CD4-positive, alpha-beta T cell treated with Interleukin-17A for 1 hour (primary cell): ENCODE measurements around the gene NUDT4B.
"Not testable (repeated sequence)": the region's sequence is repeated elsewhere in the genome, so short reads cannot be mapped to it uniquely, and the experiment has no call there.

Source experiments
- DNase-seq: peaks from one replicate; pipeline ENCODE4 v3.0.0-alpha.2; 2020

Gene NUDT4B

DNA sequence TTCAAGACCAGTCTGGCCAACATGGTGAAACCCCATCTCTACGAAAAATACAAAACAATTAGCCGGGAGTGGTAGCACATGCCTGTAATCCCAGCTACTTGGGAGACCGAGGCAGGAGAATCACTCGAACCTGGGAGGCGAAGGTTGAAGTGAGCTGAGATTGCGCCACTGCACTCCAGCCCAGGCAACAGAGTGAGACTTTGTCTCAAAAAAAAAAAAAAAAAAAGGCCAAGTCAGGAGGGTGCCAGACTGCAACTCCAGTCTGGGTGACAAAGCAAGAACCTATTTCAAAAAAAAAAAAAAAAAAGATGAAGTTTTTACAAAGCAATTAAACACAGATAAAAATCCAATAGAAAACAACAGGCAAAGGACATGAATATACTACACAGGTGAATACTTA, 9.9 kb upstream of the NUDT4B start:
- DNase-seq, result not testable (repeated sequence)

DNA sequence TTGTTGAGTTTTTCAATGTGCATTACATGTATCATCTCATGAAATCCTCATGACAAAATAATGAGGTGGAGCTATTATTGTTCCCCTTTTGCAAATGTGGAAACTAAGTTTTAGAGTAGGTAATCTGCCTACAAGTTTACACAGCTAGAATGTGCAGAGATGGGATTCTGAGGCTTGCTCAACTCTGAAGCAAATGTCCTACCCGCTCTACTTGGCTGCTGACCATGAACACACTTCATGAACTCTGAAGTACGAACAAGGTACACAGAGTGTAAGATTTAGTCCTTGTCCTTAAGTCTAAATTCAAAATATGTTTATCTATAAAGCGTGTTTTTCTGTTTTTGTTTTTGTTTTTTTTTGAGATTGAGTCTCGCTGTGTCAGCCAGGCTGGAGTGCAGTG, 5.4 kb upstream of the NUDT4B start:
- DNase-seq, result not testable (repeated sequence)

DNA sequence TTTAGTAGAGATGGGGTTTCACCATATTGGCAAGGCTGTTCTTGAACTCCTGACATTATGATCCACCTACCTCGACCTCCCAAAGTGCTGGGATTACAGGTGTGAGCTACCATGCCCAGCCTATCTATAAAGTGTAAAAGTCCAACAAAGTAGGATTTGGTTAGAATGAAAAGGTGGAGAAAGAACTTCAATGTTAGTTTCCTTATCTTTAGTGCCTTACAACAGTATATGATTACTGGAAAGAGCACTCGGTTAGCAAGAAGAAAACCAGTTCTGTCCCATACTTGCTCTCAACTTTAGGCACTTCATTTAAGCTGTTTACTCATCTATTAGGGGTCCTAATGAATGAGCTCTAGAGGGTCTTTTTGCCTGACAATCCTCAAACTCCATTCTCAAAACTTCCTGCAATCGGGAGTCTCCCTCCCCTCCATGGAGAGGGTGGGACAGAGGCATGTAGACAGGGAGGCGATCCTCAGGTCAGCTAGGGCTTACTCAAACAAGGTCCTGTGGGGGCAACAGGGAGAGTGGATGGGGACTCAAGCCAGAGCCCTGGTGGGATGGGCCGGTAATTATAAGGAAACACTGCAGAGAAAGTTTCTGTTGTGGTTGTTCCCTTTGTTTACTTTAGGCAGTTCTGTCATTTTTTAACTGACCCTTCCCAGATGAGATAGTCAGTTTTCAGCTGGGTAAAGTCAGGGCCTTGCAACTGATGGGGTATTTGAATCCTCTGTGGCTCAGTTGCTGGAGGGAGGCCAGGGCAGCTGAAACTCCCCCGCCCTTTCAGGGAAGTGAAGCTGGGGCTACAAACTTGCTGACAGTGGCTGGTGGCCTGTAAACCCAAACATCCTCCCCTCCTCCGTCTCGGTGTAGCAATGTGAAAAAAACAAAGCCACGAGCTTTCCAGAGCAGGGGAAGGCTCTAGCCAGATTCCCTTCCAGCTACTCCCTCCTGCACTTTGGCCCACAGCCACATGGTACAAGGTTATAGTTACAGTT, 4.6 kb upstream of the NUDT4B start:
- not testable (repeated sequence) for DNase-seq

DNA sequence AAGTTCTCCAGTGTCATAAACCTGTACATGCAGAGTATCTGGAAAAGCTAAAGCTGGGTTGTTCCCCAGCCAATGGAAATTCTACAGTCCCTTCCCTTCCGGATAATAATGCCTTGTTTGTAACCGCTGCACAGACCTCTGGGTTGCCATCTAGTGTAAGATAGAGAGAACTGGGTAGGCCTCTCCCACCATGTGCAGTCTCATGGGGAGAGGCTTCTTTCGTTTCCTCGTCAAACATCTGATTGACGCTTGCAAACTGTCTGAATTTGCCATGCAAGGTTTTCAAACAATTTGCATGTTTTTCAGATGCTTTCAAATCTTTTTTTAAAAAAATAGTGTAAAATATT, 734 bp downstream of the NUDT4B start:
- not testable (repeated sequence) for DNase-seq

DNA sequence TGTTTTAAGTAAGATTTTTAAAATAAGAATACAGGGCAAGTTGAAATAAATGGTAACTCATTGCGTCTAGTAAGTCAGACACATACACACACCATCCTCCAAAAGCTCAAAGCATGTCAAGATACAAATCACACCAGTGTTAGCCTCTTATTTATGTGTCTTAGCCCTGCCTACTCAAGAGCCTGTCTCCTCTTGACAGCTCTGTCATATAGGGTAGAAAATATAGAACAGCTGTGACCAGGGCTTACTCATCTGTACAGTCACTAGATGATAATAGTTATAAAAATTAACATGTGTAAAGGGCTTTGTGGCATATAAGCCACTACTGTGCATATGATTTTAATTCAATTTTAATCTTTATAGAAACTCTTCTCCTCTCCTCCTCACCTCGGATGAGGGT, 7.7 kb downstream of the NUDT4B start:
- not testable (repeated sequence) for DNase-seq

DNA sequence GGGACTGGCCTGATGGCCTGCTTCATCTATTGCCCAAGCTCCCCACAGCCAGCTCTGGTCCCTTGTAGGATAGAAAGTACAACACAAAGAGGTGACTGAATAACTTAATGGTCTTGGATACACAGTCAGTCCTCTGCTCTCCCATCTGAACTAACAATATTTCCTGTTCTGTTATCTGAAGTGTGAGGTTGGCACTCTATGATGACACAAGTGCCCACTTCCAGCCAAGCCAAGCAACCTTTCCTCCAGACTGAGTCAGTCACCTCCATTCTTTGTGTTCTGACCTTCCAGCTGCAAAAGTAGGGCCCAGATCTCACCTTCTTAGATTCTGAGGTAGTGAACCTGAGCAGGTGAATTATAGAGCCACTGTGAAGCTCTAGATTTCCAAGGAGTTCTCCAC, 8.9 kb downstream of the NUDT4B start:
- DNase-seq, result not testable (repeated sequence)

DNA sequence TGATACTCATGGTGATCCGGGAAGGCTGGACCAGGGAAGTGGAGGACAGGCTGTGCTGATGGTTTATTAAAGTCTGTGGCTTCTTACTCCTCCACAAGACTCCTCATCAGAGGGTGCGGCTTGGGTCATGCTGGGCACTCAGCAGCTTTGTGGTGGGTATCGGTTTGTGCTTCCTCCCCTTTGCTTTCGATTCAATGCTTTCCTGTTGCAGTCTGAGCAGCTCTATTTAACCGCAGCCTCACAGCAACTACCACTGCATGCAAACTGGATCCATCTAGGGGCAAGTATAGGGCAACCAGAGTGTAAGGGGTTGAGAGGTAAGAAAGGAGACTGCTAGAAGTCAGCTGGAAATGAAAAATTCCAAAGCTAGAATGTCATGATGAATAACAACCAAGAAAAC, 9.8 kb downstream of the NUDT4B start:
- not testable (repeated sequence) for DNase-seq

DNA sequence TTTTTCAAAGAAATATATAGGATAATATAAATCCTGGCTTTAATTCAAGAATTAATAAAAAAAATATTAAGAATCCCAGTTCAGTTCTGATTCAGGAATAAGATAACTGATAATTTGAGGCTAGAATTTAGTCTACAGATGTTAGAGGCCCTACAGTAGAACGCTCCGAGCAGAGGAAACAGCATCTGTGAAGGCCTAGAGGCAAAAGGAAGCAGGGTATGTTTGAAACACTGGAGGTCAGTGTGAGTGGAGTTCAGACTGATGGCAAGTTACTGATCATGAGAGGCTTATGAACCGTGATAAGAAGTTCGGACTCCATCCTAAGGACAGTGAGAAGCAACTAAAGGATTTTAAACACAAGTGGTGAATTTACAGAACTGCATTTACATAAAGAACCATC, 10.4 kb downstream of the NUDT4B start:
- not testable (repeated sequence) for DNase-seq

DNA sequence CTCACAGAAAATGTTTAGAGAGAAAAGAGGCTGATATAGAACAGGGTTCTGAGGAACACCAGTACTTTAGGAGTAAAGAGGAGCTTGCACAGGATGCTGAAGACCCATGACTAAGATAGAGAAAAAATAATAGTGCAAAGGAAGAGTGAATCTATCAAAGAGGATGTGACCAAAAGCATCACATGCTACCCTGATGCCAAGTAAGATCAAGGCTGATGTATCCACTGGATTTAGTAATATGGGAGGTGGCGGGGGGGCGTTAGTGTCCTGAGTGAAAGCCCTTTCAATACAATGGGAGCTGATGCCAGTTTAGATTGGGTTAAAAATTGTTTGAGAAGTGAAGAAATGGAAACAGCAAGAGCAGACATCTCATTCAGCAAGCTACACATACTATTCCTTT, 11.2 kb downstream of the NUDT4B start:
- not testable (repeated sequence) for DNase-seq

DNA sequence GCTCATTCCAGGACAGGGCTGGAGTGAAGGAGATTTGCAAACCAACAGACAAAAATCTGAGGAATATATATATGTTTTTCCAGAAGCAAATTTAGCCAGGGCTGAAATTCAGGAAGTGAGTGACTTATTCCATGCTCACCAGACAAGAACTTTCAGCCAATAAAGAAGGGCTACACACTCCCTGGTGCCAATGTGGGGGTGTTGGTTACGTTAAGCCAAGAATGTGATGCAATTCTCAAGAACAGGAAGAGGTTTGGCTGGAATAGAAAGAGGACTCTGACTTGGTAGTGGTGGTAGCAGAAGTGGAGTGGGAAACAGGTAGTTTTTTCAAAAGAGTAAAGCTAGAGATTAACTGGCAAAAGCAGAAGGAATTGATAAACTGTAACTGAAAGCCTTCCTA, 11.6 kb downstream of the NUDT4B start:
- not testable (repeated sequence) for DNase-seq

DNA sequence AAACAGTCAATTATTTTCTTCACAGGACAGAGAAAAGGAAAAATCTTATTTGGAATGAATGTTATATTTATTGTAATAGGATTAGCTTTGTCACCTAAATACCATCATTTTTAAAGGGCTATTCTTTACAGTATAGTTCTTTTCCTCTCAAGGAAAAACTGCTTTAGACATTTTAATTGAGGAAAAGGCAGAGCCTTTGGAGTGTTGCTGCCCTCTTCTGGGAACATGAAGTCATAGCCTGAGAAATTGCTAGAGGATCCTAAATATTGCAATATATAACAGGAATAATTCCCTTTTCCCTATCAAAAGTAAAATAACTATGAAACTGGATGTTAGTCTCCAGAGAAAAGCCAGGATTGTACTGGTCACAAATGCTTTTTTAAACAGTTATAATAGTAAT, 12.8 kb downstream of the NUDT4B start:
- not testable (repeated sequence) for DNase-seq

DNA sequence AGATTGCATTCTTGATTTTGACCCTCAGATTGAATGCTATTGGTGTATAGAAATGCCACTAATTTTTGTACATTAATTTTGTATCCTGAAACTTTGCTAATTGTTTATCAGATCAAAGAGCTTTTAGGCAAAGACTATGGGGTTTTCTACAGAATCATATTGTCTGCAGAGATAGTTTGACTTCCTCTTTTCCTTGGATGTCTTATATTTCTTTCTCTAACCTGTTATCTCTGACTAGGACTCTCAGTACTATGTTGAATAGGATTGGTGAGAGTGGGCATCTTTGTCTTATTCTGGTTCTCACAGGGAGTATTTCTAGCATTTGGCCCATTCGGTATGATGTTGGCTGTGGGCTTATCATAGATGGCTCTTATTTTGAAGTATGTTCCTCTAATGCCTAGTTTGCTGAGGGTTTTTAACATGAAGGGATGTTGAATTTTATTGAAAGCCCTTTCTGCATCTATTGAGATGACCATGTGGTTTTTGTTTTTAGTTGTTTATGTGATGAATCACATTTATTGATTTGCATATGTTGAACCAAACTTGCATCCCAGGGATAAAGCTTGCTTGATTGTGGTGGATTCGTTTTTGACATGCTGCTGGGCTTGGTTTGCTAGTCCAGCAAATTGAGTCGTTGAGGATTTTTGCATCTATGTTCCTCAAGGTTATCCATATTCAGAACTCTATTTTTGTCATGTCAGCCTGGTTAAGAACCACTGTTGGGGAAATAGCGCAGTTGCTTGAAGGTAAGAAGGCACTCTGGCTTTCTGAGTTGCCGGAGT, 16.9 kb downstream of the NUDT4B start:
- DNase-seq, result not testable (repeated sequence)

DNA sequence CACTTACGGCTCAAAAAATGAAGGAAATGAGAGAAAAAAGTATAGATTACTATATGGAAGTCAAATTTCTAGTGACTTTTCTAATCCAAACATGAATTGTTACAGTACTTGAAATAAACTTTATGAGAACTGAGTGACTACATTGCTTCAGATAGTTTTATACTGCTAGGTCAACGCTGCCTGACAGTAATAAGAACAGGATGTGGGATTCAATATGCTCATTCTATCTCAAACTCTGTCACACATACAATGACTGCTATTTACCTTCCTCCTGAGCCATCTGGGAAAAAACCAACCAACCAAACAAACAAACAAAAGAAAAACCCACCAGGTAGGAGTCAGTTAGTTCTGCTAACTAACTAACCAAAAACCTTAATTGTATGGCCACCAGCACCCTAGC, 20.0 kb downstream of the NUDT4B start:
- not testable (repeated sequence) for DNase-seq

DNA sequence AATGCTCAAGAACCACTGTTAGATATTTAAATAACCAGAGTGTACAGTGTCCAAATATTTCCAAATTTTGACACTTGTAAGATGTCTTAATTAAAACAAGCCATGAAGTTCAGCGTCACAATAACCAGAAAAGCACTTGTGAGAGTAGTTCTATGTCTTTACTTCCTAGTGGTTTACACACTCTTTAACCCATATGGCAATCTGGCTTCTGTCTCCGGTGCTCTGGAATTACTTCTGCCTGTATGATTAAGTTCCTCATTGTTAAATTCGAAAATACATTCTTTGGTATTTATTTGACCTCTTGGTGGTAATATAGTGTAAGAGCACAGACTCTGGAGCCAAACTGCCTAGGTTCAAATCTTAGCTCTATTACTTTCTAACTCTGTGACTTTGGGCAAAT, 20.9 kb downstream of the NUDT4B start:
- DNase-seq, result not testable (repeated sequence)

DNA sequence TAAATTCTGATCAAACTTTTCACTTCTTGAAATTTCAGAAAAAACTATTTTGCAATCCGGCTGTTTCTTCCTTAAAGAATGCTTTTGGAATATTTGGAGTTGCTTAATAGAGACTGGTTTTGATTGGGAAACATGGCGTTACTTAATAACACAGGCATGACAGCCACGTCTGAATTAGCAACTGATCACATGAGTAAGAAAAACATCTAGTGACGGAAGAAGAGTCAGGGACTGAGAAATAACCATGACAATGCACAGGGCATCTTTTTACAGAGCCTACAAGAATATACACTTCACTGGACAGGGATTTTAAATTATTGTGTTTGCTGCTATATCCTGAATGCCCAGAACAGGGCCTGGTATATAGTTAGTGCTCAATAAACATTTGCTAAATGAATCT, 25.1 kb downstream of the NUDT4B start:
- not testable (repeated sequence) for DNase-seq

DNA sequence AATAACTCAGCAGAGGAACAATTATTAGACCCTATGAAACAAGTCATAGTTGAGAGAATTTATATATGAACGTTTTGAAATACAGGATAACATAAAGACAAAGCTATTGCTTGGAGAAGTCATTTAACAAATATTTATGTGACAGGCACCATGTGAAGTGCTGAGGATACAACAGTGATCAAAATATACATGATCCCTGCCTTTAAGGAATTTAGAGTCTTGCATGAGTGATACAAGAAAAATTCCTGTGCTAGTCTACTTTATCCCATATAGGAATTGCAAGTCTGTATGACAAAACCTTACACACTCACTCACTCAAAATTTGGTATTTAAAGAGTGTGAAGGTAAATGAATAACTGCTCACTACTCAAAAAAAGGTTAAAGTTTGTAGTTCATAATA, 25.5 kb downstream of the NUDT4B start:
- not testable (repeated sequence) for DNase-seq

DNA sequence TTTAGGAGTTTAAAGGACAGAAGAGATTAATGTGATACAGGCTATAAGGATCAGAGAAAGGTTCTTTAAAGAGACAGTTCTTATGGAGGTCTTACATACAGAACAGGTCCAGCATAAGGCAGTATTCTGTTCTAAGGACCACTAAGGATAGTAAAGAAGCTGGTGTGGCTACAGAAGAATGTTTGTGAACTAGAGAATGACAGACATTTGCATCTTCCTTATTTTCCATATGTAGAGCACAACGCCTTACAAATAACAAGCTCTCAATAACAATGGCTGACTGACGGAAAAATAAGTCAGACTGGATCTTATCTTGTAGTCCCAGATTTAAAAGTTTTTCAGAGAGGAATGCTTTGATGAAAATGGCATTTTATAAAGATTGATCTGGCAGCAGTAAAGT, 26.7 kb downstream of the NUDT4B start:
- DNase-seq, result not testable (repeated sequence)

DNA sequence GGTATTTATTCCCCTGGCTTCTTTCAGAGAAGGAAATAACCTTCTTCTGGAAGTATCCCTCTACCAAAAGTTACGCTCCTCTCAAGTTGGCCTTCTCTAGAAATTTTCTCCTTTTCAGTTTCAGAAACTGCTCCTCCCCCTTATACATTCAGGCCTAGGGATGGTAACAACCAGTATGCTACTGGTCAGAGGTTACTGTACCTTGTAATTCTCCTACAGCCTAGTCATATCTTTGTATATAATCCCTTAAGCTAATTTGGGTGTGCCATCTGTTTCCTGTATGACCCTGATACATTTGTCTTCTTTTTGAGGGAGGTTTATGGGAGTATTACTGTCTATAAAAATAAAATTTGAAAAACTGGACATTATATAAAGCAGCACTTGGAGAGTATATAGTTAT, 29.1 kb downstream of the NUDT4B start:
- DNase-seq, result not testable (repeated sequence)

DNA sequence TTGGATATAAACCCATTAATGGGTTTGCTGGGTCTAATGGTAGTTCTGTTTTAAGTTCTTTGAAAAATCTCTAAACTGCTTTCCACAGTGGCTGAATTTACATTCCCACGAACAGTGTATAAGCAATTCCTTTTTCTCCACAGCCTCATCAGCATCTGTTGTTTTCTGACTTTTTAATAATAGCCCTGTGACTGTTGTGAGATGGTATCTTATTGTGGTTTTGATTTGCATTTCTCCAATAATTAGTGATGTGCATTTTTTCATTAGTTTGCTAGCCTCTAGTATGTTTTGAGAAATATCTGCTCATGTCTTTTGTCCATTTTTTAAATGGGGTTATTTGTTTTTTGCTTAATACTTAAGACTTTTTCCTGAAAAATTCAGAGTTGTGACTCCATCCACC, 31.8 kb downstream of the NUDT4B start:
- DNase-seq, result not testable (repeated sequence)

DNA sequence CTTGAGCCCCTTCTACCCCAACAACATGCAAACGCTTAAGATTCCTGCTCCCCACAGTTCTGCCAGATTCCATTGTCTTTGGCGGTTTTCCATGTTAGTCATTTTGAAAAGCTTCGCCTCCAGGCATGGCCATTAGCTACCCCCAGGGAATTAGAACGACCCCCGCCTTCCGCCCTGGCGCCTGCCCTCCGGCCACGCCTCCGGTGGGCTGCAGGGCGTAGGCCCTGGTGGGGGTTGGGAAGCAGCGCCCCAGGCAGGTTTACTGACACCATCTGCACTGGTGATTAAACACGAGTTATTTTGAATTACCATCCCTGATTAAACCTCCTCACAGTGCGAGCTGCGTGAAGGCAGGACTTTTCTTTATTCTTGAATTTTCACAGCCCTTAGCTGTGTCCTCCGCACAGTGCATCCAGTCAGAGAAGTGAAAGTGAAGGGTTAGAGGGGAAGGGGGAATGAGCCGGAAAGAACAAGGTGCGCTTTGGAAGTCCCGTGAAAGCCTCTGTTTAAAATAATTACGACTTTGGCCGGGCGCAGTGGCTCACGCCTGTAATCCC, 43.0 kb downstream of the NUDT4B start:
- DNase-seq, result not testable (repeated sequence)

DNA sequence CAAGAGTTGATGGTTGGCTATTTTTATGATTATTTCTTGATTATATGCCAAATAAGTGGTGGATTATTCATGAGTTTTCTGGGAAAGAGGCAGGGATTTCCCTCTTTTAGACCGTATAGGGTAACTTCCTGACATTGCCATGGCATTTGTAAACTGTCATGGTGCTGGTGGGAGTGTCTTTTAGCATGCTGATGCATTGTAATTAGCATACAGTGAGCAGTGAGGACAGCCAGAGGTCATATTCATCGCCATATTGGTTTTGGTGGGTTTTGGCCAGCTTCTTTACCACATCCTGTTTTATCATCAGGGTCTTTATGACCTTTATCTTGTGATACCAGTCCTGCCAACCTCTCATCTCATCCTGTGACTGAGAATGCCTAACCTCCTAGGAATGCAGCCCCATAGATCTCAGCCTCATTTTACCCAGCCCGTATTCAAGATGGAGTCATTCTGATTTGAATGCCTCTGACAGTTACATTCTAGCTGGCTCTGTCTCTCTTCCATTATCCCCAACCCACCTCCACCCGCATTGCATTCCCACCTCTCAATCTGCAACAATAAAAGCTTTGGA, 45.3 kb downstream of the NUDT4B start:
- DNase-seq, result not testable (repeated sequence)
